SK-N-SH treated with all-trans-retinoic acid at 6 μM for 48 hours (cell line): Measurements from ENCODE around the gene EFCAB9.

Experiments
- ARNTL ChIP-seq: fragments of 450-650 bp; formaldehyde crosslinking; IDR thresholded peaks from 2 replicates; pipeline ENCODE4 v1.5.0; 2020; ENCODE audit warnings: low read depth, mild to moderate bottlenecking, moderate library complexity, borderline replicate concordance
- BACH2 ChIP-seq: fragments of 250-450 bp; sonication (Bioruptor Pico); IDR thresholded peaks from 2 replicates; pipeline ENCODE4 v1.9.0; 2021; ENCODE audit warnings: mild to moderate bottlenecking, borderline replicate concordance
- CREB5 ChIP-seq: fragments of 250-450 bp; sonication (Bioruptor Pico); IDR thresholded peaks from 2 replicates; pipeline ENCODE4 v1.5.1; 2020; ENCODE audit warnings: low read depth, mild to moderate bottlenecking, moderate library complexity
- CSRNP3 ChIP-seq: fragments of 250-450 bp; sonication (Bioruptor Pico); IDR thresholded peaks from 2 replicates; pipeline ENCODE4 v1.5.1; 2021; ENCODE audit warnings: mild to moderate bottlenecking, moderate library complexity
- ESRRG ChIP-seq: fragments of 250-450 bp; sonication (Bioruptor Pico); IDR thresholded peaks from 2 replicates; pipeline ENCODE4 v1.6.1; 2021; ENCODE audit warnings: mild to moderate bottlenecking
- ISL1 ChIP-seq: fragments of 250-450 bp; sonication (Bioruptor Pico); IDR thresholded peaks from 2 replicates; pipeline ENCODE4 v2.1.2; 2022; ENCODE audit warnings: mild to moderate bottlenecking, moderate library complexity
- PATZ1 ChIP-seq: fragments of 250-450 bp; sonication (Bioruptor Pico); IDR thresholded peaks from 2 replicates; pipeline ENCODE4 v1.8.0; 2020; ENCODE audit warnings: mild to moderate bottlenecking, moderate library complexity, borderline replicate concordance
- PPARA ChIP-seq: fragments of 250-450 bp; sonication (Bioruptor Pico); IDR thresholded peaks from 2 replicates; pipeline ENCODE4 v1.5.0; 2020; ENCODE audit warnings: mild to moderate bottlenecking, borderline replicate concordance
- RARB ChIP-seq: fragments of 250-450 bp; sonication (Bioruptor Pico); IDR thresholded peaks from 2 replicates; pipeline ENCODE4 v1.8.0; 2021; ENCODE audit warnings: mild to moderate bottlenecking, moderate library complexity
- TSHZ2 ChIP-seq: fragments of 250-450 bp; sonication (Bioruptor Pico); IDR thresholded peaks from 2 replicates; pipeline ENCODE4 v1.5.0; 2020; ENCODE audit warnings: mild to moderate bottlenecking, moderate library complexity
- ZFP3 ChIP-seq: fragments of 250-450 bp; sonication (Bioruptor Pico); IDR thresholded peaks from 2 replicates; pipeline ENCODE4 v1.5.0; 2020; ENCODE audit warnings: mild to moderate bottlenecking, moderate library complexity

- TF ChIP-seq ZFP3 (no peak), PATZ1 (no peak), ISL1 (CRISPR knock-in tag) (no peak), CREB5 (no peak), CSRNP3 (no peak), ESRRG (CRISPR knock-in tag) (no peak), ARNTL (CRISPR knock-in tag) (no peak), BACH2 (CRISPR knock-in tag) (no peak), RARB (CRISPR knock-in tag) (no peak), PPARA (CRISPR knock-in tag) (no peak), TSHZ2 (no peak)
These were observed 16.8 kb upstream of the EFCAB9 start for GRCh38 chr5:172177176-172177575.
